D341Med (cell line): Measurements from ENCODE around the gene APOE.
A peak's percentile ranks its signal among the peaks of the same experiment; 100 is the strongest.

Experiments used
- DNase-seq: peaks from one replicate; pipeline ENCODE4 v3.0.0; 2012; ENCODE audit warnings: low spot score

Gene APOE

DNA sequence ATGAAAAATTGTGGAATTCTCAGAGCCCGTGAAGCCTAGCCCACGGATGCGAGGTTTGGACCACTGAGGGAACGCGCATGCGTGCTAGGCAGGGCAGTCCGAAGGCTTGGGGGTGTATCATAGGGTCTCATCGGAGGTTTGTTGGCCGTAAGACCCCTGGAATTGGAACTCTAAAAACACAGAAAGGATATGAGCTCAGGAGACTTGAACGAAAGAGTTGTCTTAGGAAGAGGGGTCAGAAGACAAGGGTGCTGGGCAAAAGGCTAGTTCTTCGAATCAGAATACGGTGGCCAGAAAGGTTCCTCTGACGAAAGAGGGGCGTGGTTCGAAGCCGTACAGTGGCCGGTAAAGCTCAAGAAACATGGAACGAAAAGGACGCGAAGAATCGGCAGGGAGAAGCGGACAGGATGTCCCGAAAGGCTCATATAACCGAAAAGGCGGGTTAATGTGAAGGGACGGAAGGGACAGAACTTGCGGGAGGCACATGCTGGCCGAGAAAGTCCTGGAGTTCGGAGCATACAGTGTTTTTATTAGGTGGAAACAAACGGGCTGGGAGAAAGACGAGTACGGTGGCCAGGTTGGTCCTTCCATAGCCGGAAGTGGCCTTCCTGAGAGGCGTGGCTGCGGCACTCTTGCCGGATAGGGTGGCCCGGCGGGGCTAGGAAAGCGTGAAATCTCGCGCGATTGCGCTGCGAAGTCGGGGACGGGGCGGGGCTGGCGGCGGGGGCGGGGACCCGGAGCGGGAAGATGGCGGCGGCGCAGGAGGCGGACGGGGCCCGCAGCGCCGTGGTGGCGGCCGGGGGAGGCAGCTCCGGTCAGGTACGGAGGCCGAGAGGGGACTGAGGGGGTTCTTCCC lies 49.3 kb downstream of the APOE start, which contains the start of gene CLPTM1:
Gene CLPTM1 (plus strand): TSS at position 732 of the 856 bp plus-strand sequence. CDS start 16 bp downstream, at position 748.
- peak; percentile 99 for DNase-seq

DNA sequence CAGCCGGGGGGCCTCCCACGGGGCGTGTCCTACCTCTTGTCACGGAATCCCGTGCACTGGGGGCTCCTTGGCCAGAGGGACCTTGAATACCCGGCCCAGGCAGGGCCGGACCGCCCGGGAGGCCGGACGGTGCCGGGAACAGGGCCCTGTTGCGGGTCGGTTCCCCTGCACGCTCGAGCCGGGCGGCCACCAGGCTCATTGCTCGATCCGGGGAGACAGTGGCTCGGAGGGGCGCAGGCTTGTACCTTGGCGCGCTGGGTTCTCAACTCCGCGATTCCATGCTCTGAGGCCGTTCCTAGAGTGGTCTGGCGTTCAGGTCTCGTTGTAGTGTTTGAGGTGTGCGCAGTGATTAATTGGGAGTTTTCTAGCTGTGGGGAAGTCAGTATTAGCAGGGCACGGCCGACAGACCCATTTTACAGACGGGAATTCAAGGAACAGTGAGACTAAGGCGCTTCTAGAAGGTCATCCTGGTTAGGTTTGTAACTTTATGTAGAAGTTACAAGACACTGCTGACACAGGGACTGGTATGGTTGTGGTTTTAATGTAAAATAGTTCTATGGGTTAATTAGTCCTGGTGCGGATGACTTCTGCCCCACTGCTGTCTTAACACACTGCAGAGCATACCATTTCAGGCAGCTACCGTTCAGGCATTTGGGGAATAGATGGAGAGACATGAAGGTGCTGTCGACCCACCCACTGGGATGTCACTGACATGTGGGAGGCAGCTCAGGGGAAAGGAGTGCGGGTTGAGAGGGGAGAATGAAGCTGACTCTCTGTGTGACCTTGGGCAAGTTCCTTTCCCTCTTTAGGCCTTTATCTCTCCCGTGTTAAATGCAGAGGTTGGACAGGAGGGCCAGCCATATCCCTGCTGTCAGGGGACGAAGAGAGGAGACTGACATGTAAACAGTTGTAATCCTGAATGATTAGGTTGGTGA lies 50.2 kb downstream of the APOE start:
- DNase-seq = no peak

GRCh38 chr19:44957526-44957925 lies 51.9 kb downstream of the APOE start:
- DNase-seq = no peak

GRCh38 chr19:44958090-44958489 lies 52.5 kb downstream of the APOE start:
- DNase-seq = no peak
